NCI-H2171 treated with DMSO at 0.1 percent for 48 hours (cell line): Measurements from ENCODE around the gene RPA3.
A peak's percentile ranks its signal among the peaks of the same experiment; 100 is the strongest.
"Not testable (repeated sequence)": the region's sequence is repeated elsewhere in the genome, so short reads cannot be mapped to it uniquely, and the experiment has no call there.

ENCODE experiments used
- DNase-seq: peaks from one replicate; lab custom pipeline; 2025; lab: John Stamatoyannopoulos, UW

RPA3 gene

DNA sequence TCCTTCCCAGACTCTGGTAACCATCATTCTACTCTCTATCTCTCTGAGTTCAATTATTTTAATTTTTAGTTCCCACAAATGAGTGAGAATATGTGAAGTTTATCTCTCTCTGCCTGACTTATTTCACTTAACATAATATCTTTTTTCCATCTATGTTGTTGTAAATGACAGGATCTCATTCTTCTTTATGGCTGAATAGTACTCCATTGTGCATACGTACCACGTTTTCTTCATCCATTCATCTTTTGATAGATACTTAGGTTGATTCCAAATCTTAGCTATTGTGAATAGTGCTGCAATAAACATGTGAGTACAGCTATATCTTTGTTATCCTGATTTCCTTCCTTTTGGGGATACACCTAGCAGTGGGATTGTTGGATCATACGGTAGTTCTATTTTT, 23.9 kb downstream of the RPA3 start:
- DNase-seq: no peak

DNA sequence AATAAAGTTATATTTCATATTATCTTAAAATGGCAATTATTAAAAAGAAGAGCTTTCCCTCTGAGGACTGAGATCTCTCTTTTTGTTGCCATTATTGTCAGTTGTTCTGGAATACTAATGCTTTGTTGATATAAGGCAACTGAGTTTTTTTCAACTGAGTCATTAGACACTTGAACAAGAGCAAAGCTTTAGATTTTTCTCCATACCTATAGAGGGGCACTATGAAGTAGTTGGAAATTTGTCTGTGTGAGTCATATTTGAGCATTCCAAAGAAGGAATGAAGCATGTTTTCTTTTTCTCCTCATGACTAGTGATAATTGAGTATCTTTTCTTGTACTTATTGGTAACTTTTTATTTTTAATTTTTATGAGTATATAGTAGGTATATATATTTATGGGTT, 24.5 kb downstream of the RPA3 start:
- DNase-seq: no peak

GRCh38 chr7:7688956-7689355, 29.5 kb downstream of the RPA3 start:
- DNase-seq: no peak

- DNase-seq: no peak
Measured at GRCh38 chr7:7688310-7688709, 30.1 kb downstream of the RPA3 start.

- DNase-seq: no peak
Measured at GRCh38 chr7:7687800-7688199, 30.6 kb downstream of the RPA3 start.

GRCh38 chr7:7686811-7687508, 31.4 kb downstream of the RPA3 start:
- no peak for DNase-seq

DNA sequence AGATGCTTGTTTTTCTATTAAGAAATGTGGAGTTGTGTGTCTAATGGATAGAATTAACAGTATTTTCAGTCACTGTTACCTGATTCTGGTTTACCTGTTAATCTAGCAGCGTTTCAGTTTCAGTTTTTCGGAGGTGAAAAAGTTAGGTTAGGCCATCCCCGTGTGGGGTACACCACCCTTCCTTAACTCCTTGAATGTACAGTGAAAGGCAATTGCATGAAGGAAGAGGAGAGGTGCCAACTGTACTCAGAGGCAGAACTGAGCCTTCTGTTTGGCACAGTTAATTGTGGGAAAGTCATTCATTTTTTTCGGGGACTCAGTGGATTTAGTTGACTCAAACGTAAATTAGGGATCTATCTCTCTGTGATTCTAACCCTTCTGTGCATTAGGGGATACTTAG, 35.5 kb downstream of the RPA3 start:
- no peak for DNase-seq

DNA sequence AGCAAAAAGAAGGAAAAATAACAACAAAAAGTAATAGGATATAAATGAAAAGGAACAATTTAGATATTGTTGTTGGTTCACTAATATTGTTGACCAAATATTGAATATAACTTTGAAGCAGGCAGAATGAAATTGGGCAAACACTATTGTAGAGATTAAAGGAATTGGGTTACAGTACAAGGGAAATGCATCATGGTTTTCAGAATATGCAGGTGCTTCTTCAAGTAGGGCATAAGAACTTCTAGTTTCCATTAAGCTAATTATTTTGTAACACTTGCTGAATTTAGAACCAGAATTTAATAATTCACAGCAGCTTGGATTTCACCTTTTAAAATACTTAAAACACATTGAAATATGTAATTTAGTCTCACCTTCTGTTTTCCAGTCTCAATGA, 36.5 kb downstream of the RPA3 start:
- DNase-seq: no peak

DNA sequence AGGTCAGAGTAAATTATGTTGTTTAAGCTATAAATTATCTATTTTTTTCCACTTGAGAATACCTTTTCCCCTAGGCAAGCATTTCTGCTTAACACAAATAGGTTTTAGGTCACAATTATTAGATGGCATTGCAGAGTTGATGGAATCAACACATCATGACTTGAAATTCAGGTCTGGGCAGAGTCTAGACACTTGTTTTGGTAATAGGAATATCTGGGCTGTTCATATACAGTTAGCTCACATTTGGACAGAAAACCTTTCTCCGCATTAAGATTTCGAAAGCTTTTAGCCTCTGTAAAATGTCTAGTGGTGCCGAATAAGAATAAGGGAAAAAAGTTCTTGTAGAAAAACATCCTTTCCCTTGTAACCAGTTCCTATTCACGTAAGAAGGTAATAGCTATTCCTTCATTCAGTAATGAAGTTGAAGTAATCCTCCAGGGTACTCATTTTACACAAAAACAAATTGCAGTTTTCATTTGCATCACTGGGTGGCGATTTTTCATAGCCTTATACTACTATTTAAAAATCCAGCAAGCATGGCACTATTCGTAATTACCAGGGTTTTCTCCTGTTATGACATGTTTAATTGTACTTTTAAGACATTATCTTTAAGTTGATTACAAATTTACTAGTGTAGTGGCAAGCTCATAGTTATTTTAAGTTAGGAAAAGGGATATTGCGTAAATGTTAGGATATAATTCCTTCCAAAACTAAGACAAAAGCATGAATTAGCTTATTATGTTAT, 37.0 kb downstream of the RPA3 start:
- peak; percentile 80 for DNase-seq

GRCh38 chr7:7679640-7680039, 38.8 kb downstream of the RPA3 start:
- DNase-seq: not testable (repeated sequence)

DNA sequence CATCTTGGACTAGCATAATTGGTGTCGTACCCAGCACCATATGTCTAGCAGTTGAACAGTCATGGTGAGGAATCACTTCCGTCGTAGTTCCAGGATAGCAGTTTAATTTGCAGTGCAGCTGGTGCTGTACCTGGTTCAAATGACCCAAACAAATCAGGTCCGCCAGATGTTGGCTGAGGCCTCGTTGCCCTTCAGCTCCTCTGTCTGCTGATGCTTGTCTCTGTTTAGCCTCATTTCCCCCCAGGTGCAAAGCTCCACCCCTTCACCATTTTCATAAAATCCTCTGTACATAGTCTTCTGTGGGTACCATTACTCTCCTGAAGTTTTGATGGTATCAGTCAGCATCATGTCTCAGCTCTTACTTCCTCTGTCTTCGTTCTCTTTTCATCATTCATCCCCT, 42.7 kb downstream of the RPA3 start:
- peak; percentile 47 for DNase-seq

DNA sequence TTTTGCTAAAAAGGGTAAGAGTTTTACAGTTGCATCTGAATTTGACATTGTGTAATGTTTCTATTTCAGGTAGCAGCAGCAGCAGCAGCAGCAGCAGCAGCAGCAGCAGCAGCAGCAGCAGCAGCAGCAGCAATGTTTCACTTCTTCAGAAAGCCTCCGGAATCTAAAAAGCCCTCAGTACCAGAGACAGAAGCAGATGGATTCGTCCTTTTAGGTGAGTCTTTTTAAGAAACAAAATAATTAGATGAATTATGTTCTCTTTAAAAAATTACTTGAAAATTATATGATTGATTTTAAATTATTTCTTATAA, 45.2 kb downstream of the RPA3 start:
- DNase-seq: no peak

DNA sequence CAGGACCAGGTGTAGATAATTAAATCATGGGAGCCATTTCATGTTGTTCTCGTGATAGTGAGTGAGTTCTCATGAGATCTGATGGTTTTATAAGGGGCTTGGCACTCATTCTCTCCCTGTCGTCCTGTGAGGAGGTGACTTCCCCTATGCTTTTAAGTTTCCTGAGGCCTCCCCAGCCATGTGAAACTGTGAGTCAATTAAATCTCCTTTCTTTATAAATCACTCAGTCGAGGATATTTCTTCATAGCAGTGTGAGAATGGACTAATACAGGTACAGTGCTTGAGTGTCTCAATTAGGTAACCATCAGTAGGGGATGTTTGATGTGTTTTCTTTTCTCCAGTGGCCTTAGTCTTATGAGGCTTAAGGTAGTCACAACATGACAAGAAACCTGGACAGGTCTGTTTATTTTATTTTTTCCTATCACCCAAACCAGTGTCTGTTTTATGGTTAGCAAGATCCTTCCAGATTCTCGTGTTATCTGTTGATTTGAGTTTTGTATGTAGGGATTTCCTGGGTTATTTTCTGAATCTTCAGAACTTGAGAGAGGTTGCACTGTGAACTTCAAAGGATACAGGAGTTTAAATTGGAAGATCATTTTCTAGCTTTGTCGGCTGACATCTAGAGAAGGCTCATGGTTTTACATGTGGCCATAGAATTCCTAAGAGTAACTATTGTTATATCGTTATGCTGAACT, 45.7 kb downstream of the RPA3 start:
- no peak for DNase-seq

GRCh38 chr7:7671361-7671760, 47.0 kb downstream of the RPA3 start:
- no peak for DNase-seq

DNA sequence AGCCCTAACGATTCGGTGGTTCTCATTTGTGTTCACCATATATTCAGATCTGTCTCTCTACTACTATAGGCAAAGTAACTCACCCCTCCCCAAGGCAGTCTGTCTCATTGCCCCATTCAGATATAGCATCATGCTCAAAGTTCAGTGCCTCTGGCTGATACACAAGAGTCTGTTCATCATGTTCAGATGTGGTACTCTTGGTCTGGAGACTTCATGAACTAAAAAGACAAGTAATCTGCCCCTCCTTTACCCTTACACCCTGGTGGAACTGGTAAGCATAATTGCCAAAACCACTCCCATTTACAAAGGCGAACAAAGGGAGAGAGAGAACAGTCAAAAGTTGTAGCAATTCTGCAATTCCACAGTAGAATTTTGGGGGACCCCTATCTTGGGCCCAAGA, 47.9 kb downstream of the RPA3 start:
- DNase-seq: no peak

DNA sequence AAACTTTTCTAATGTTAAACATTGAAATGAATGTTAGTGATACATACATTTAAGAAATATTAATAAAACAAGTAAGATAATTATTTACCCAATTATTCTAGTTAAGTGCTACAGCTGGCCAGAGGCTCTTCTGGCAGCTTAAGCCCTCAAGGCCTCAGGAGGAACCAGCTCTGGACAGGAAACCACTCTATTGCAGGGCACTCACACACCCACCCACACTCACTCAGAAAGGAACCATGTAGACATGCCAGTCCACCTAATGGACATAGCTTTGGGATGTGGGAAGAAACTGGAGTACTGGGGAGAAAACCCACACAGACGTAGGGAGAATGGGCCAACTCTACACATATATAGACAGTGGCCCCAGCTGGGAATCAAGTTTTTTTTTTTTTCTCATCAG, 49.7 kb downstream of the RPA3 start:
- DNase-seq: no peak

DNA sequence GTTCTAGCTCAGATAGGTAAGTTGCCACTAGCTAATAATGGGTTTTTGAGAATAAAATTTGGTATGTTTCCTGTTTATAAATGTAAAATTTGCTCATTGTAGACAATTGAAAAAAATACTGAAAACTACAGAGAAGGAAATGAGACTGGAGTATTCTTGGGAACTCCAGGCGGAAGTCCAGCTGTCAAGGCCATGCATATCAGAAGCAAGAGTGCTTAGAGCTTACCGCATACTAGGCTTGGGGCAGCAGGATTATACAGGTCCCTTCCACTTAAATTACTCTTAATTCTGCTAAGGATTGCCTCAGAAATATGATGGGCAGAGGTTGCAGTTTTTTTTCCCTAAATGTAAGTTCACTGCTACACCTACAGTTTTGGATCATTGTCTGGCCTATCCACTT, 51.2 kb downstream of the RPA3 start:
- no peak for DNase-seq

- DNase-seq: no peak
Measured at GRCh38 chr7:7665031-7665430, 53.4 kb downstream of the RPA3 start.

DNA sequence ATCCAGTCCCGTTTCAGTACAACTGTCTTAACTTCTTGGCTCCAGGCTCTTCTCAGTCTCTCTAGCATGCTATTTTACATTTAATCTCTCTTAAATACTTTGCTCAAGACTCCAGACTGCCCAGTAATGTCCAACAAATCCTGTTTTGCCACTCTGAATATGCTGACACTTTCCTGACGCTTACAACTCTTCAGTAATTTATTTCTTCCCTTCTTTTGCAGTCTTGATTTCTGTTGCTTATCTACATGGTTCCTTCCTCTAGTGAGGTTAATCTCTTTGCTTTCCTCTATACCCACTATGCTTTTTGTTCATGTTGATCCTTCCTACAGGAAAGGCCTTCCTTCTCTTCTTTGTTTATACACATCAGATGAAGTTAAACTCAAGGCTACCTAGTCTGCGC, 54.1 kb downstream of the RPA3 start:
- no peak for DNase-seq

- no peak for DNase-seq
Measured at GRCh38 chr7:7662527-7662926, 55.9 kb downstream of the RPA3 start.

GRCh38 chr7:7656459-7656858, 61.9 kb downstream of the RPA3 start:
- not testable (repeated sequence) for DNase-seq

DNA sequence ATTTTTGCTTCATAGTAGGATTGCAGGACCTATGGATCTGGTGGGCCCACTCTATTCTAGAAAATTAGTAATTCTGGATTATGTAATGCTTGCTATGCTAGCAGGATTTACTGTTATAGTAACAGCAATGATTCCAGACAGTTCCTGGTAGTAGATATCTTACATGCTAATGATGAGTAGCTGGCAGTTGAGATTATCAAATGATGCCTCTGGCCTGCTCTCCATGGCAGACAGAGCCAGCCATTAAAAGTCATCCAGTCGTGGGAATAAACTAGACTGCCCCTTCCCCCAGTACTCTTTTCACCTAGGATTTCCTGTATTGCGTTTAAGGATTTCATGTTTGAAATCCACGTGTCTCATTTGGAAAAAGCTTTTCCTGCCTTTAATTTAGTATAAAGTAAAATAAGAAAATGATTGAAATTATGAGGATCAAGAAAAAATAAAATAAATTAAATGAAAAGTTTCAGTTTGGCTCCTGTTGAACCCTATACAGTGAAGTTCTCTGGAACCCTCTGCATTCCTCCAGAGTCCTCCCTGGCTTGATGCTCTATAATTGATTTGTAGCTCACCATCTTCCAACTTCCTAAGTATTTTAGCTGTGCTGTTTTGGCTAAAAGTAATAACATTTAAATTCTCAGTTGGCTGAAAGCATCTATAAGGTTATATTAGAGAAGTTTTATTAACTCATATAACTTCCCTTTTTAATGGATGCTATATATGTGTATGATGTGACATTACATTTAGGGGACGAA, 63.3 kb downstream of the RPA3 start:
- no peak for DNase-seq
